Activated CD4-positive, alpha-beta memory T cell treated with anti-CD3 and anti-CD28 coated beads for 36 hours (primary cell): ENCODE measurements around the gene IQSEC1. TPM values are rescaled to one million over a fixed set of nuclear protein-coding genes. Genes with fewer than 3 reads are reported as not detected.

Source experiments
- CTCF ChIA-PET: fragments of 350-600 bp; sonication (Branson Sonifier 250); formaldehyde crosslinking; loops from one replicate; lab custom pipeline; 2021; ENCODE audit warnings: antibody characterized with exemption, inconsistent platforms; lab: Charles Lee
- POLR2A ChIA-PET: fragments of 350-600 bp; sonication (Branson Sonifier 250); formaldehyde crosslinking; loops from one replicate; lab custom pipeline; 2021; ENCODE audit warnings: antibody characterized with exemption; lab: Charles Lee
- DNase-seq: peaks from one replicate; pipeline ENCODE4 v3.0.0-alpha.2; 2020
- H3K27ac Mint-ChIP-seq: one replicate; pipeline ENCODE4 v1.8.0; 2021; ENCODE audit warnings: mixed read lengths
- H3K27me3 Mint-ChIP-seq: one replicate; pipeline ENCODE4 v1.8.0; 2021; ENCODE audit warnings: mixed read lengths
- H3K36me3 Mint-ChIP-seq: one replicate; pipeline ENCODE4 v1.8.0; 2021; ENCODE audit warnings: mixed read lengths
- H3K4me1 Mint-ChIP-seq: one replicate; pipeline ENCODE4 v1.8.0; 2021; ENCODE audit warnings: low read depth, mixed read lengths
- H3K4me3 Mint-ChIP-seq: one replicate; pipeline ENCODE4 v1.8.0; 2021; ENCODE audit warnings: mild to moderate bottlenecking, mixed read lengths
- H3K9me3 Mint-ChIP-seq: one replicate; pipeline ENCODE4 v1.8.0; 2021; ENCODE audit warnings: mixed read lengths
- intact Hi-C: fragments of 100-400 bp; cut with micrococcal nuclease; formaldehyde crosslinking; loops from one replicate; pipeline ENCODE4 v1.15.1; 2023
- total RNA-seq, 2 experiments: library from RNA; stranded (reverse); gene quantifications; one replicate each; pipeline ENCODE4 v1.2.3, GENCODE V29; 2021

IQSEC1 gene
- total RNA-seq, 2 experiments from 2014 or later = 42.5 to 43.8 TPM

DNA sequence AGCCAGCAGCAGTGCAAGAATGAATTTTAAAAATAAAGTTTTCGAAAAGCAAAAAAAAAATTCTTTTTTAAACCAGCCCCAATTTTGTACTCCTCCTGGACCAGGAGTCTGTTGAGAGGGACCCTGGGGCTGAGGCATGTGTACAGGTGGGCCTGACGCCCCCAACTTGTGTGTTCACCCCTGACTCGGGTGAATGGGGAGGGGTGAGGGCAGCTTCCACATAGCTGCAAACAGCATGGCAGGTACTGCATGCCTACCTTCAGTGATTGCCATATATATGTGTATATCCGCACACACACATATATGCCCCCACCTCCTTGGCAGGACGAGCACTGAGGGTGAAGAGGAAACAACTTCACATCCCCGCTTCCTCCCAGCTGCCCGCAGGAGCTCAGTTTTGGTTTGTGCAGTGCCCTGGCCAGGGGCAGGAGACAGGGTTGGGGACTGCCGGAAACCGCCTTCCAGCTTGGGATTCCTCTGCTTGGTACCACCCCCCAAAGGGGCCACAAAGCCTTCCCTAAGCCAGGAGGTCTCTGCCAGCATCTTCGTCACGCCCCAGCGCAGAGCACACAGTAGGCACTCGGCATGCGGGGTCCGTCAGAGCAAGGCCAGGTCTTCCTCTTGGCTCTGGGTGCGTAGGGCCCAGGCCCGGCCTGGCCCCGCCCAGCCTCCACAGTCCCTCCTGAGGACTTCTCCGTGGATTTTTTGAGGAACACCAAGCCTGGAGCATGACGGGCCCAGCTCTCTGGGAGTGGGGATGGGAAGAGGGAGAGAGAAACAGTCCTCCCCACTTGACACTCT is 170.0 kb downstream of the IQSEC1 start:
- POLR2A ChIA-PET = no interaction called here
- no peak overlapping the region for H3K27ac Mint-ChIP-seq
- H3K27me3 Mint-ChIP-seq = no peaks in the 10 kb centered on the region
- CTCF ChIA-PET = no interaction called here
- H3K4me3 Mint-ChIP-seq = no peak overlapping the region
- no peaks in the 10 kb centered on the region for H3K9me3 Mint-ChIP-seq
- peaks cover 22% of the 10 kb centered on the region for H3K36me3 Mint-ChIP-seq
- no peak for DNase-seq
- intact Hi-C loops = no loop called here
- H3K4me1 Mint-ChIP-seq = no peaks in the 10 kb centered on the region

GRCh38 chr3:12902181-12902999 is 170.8 kb downstream of the IQSEC1 start:
- ChIA-PET CTCF (interaction anchor here (1.3 kb wide), 1 partner anchor 35 kb away, joined by 3 read pairs; no protein-coding TSS in a partner anchor), POLR2A (no interaction called here)
- H3K27me3 Mint-ChIP-seq = no peaks in the 10 kb centered on the region
- peaks cover 22% of the 10 kb centered on the region for H3K36me3 Mint-ChIP-seq
- intact Hi-C loops = no loop called here
- H3K4me3 Mint-ChIP-seq = no peak overlapping the region
- H3K4me1 Mint-ChIP-seq = no peaks in the 10 kb centered on the region
- no peaks in the 10 kb centered on the region for H3K9me3 Mint-ChIP-seq
- DNase-seq = no peak
- no peak overlapping the region for H3K27ac Mint-ChIP-seq

- Mint-ChIP-seq H3K27me3 (no peaks in the 10 kb centered on the region), H3K27ac (no peak overlapping the region), H3K4me1 (no peaks in the 10 kb centered on the region), H3K9me3 (no peaks in the 10 kb centered on the region), H3K36me3 (peaks cover 22% of the 10 kb centered on the region), H3K4me3 (no peak overlapping the region)
- intact Hi-C loops = no loop called here
- DNase-seq = no peak
- POLR2A ChIA-PET = no interaction called here
- CTCF ChIA-PET = interaction anchor here (1.3 kb wide), 1 partner anchor 34 kb away, joined by 3 read pairs; no protein-coding TSS in a partner anchor
Observed at GRCh38 chr3:12901623-12902045, 171.6 kb downstream of the IQSEC1 start.

- H3K27me3 Mint-ChIP-seq = no peaks in the 10 kb centered on the region
- peaks cover 22% of the 10 kb centered on the region for H3K36me3 Mint-ChIP-seq
- intact Hi-C loops = no loop called here
- DNase-seq = no peak
- H3K4me1 Mint-ChIP-seq = peaks cover 4% of the 10 kb centered on the region
- H3K4me3 Mint-ChIP-seq = no peak overlapping the region
- H3K9me3 Mint-ChIP-seq = no peaks in the 10 kb centered on the region
- no peak overlapping the region for H3K27ac Mint-ChIP-seq
- ChIA-PET CTCF (interaction anchor here (1.3 kb wide), 1 partner anchor 33 kb away, joined by 3 read pairs; no protein-coding TSS in a partner anchor), POLR2A (no interaction called here)
Observed at GRCh38 chr3:12900885-12901411, 172.3 kb downstream of the IQSEC1 start.

- DNase-seq = no peak
- no peaks in the 10 kb centered on the region for H3K27me3 Mint-ChIP-seq
- intact Hi-C loops = no loop called here
- H3K27ac Mint-ChIP-seq = no peak overlapping the region
- CTCF ChIA-PET = interaction anchor here (1.2 kb wide), 1 partner anchor 7 kb away, joined by 5 read pairs; no protein-coding TSS in a partner anchor
- H3K4me3 Mint-ChIP-seq = no peak overlapping the region
- H3K36me3 Mint-ChIP-seq = peaks cover 20% of the 10 kb centered on the region
- H3K9me3 Mint-ChIP-seq = no peaks in the 10 kb centered on the region
- H3K4me1 Mint-ChIP-seq = peaks cover 5% of the 10 kb centered on the region
- POLR2A ChIA-PET = interaction anchor here (0.7 kb wide), 1 partner anchor 61 kb away, joined by 3 read pairs; no protein-coding TSS in a partner anchor
Observed at GRCh38 chr3:12898965-12899755, 174.1 kb downstream of the IQSEC1 start.

GRCh38 chr3:12898290-12898964 is 174.8 kb downstream of the IQSEC1 start:
- ChIA-PET POLR2A (no interaction called here), CTCF (interaction anchor here (1.1 kb wide), 1 partner anchor 57 kb away, joined by 3 read pairs; the partner anchor contains the start of gene RPL32)
- Mint-ChIP-seq H3K27ac (no peak overlapping the region), H3K4me1 (peaks cover 5% of the 10 kb centered on the region), H3K27me3 (no peaks in the 10 kb centered on the region), H3K36me3 (peaks cover 20% of the 10 kb centered on the region), H3K9me3 (no peaks in the 10 kb centered on the region), H3K4me3 (no peak overlapping the region)
- intact Hi-C loops = no loop called here
- DNase-seq = no peak

GRCh38 chr3:12897381-12898289 is 175.6 kb downstream of the IQSEC1 start:
- H3K4me3 Mint-ChIP-seq = no peak overlapping the region
- intact Hi-C loops = no loop called here
- CTCF ChIA-PET = interaction anchor here (1.1 kb wide), 1 partner anchor 56 kb away, joined by 3 read pairs; the partner anchor contains the start of gene RPL32

GRCh38 chr3:12896063-12896985 is 176.9 kb downstream of the IQSEC1 start:
- no peak for DNase-seq
- ChIA-PET POLR2A (no interaction called here), CTCF (interaction anchor here (1.3 kb wide), 1 partner anchor 99 kb away, joined by 3 read pairs; no protein-coding TSS in a partner anchor)
- no peaks in the 10 kb centered on the region for H3K27me3 Mint-ChIP-seq
- peaks cover 11% of the 10 kb centered on the region for H3K36me3 Mint-ChIP-seq
- no peak overlapping the region for H3K27ac Mint-ChIP-seq
- no peaks in the 10 kb centered on the region for H3K9me3 Mint-ChIP-seq
- H3K4me1 Mint-ChIP-seq = peaks cover 8% of the 10 kb centered on the region
- intact Hi-C loops = no loop called here
- no peak overlapping the region for H3K4me3 Mint-ChIP-seq

More at GRCh38 chr3:12897381-12898289, 175.6 kb downstream of the IQSEC1 start:
- DNase-seq = no peak
- Mint-ChIP-seq H3K9me3 (no peaks in the 10 kb centered on the region), H3K4me1 (peaks cover 5% of the 10 kb centered on the region), H3K27ac (no peak overlapping the region), H3K27me3 (no peaks in the 10 kb centered on the region), H3K36me3 (peaks cover 20% of the 10 kb centered on the region)
- POLR2A ChIA-PET = no interaction called here

- Mint-ChIP-seq H3K27ac (no peak overlapping the region), H3K4me3 (no peak overlapping the region), H3K9me3 (no peaks in the 10 kb centered on the region), H3K27me3 (peaks cover 2% of the 10 kb centered on the region), H3K36me3 (peaks cover 9% of the 10 kb centered on the region), H3K4me1 (peaks cover 8% of the 10 kb centered on the region)
- ChIA-PET CTCF (interaction anchor here (0.6 to 1.3 kb wide), 2 partner anchors 99 to 1452 kb away, joined by 3 read pairs; no protein-coding TSS in a partner anchor), POLR2A (no interaction called here)
- no peak for DNase-seq
- intact Hi-C loops = no loop called here
Observed at GRCh38 chr3:12895391-12896062, 177.7 kb downstream of the IQSEC1 start.
